Muscle layer of colon (tissue), 2 donors: ENCODE data around the gene PAXX.
A peak's percentile ranks its signal among the peaks of the same experiment; 100 is the strongest.

ENCODE experiments used
- H3K27ac ChIP-seq: one replicate; pipeline ENCODE4 v1.7.0; 2013; ENCODE audit warnings: low read depth, mild to moderate bottlenecking, low read length, moderate library complexity
- H3K27me3 ChIP-seq, 2 donors: one replicate each; pipeline ENCODE4 v1.7.0; 2013; ENCODE audit warnings: low read length in 2 of 2, mild to moderate bottlenecking in 2 of 2; ENCODE audit not compliant: insufficient read depth in 2 of 2, control insufficient read depth in 1 of 2
- H3K36me3 ChIP-seq: one replicate; pipeline ENCODE4 v1.7.0; 2013; ENCODE audit warnings: mild to moderate bottlenecking, low read length; ENCODE audit not compliant: insufficient read depth
- H3K4me1 ChIP-seq: one replicate; pipeline ENCODE4 v1.7.0; 2013; ENCODE audit warnings: mild to moderate bottlenecking, low read length; ENCODE audit not compliant: insufficient read depth
- H3K4me3 ChIP-seq, 2 donors: one replicate each; pipeline ENCODE4 v1.7.0; 2013; ENCODE audit warnings: low read length in 2 of 2, low read depth in 1 of 2, mild to moderate bottlenecking in 1 of 2, moderate library complexity in 1 of 2
- H3K9ac ChIP-seq: one replicate; pipeline ENCODE4 v1.7.0; 2013; ENCODE audit warnings: low read length
- H3K9me3 ChIP-seq: one replicate; pipeline ENCODE4 v1.7.0; 2013; ENCODE audit warnings: mild to moderate bottlenecking, low read length
- donor health status: abdominal sarcoma.
- donor health status: Adenocarcinoma of cecum.

The PAXX gene

GRCh38 chr9:136972743-136973142, 19.5 kb upstream of the PAXX start:
- Histone ChIP-seq H3K4me3 (no peak overlapping the region), H3K27ac (no peak overlapping the region), H3K4me1 (no peaks in the 10 kb centered on the region), H3K36me3 (no peaks in the 10 kb centered on the region), H3K27me3 (peaks cover 0 to 18% of the 10 kb centered on the region in 2 donors), H3K9ac (no peak overlapping the region), H3K9me3 (no peaks in the 10 kb centered on the region)

GRCh38 chr9:136973618-136974617, 18.3 kb upstream of the PAXX start:
- Histone ChIP-seq H3K4me1 (no peaks in the 10 kb centered on the region), H3K9ac (no peak overlapping the region), H3K36me3 (no peaks in the 10 kb centered on the region), H3K9me3 (no peaks in the 10 kb centered on the region), H3K27ac (no peak overlapping the region), H3K4me3 (no peak overlapping the region), H3K27me3 (peaks cover 0 to 21% of the 10 kb centered on the region in 2 donors)

- H3K27ac ChIP-seq, result no peak overlapping the region
- no peaks in the 10 kb centered on the region for H3K9me3 ChIP-seq
- no peaks in the 10 kb centered on the region for H3K4me1 ChIP-seq
- H3K27me3 ChIP-seq, result peaks cover 0 to 14% of the 10 kb centered on the region in 2 donors
- no peak overlapping the region for H3K9ac ChIP-seq
- H3K36me3 ChIP-seq, result no peaks in the 10 kb centered on the region
- no peak overlapping the region for H3K4me3 ChIP-seq
Measured at GRCh38 chr9:136974817-136975535, 17.2 kb upstream of the PAXX start.

- Histone ChIP-seq H3K9ac (no peak overlapping the region), H3K4me3 (no peak overlapping the region), H3K9me3 (no peaks in the 10 kb centered on the region), H3K4me1 (no peaks in the 10 kb centered on the region), H3K36me3 (no peaks in the 10 kb centered on the region), H3K27me3 (peaks cover 0 to 11% of the 10 kb centered on the region in 2 donors), H3K27ac (no peak overlapping the region)
Measured at GRCh38 chr9:136975644-136976043, 16.6 kb upstream of the PAXX start.

GRCh38 chr9:136977223-136977622, 15.0 kb upstream of the PAXX start, which contains the start of gene PTGDS:
PTGDS (plus strand) TSS chr9:136977504; CDS start chr9:136977579, 75 bp downstream.
- no peaks in the 10 kb centered on the region for H3K4me1 ChIP-seq
- peaks cover 0 to 11% of the 10 kb centered on the region in 2 donors for H3K27me3 ChIP-seq
- no peak within 1 kb of the TSS for H3K9ac ChIP-seq
- no peaks in the 10 kb centered on the region for H3K9me3 ChIP-seq
- peak within 1 kb of the TSS; percentile 20 to 38 for H3K4me3 ChIP-seq
- no peak within 1 kb of the TSS for H3K27ac ChIP-seq
- no peaks in the 10 kb centered on the region for H3K36me3 ChIP-seq

GRCh38 chr9:136977649-136978072, 14.6 kb upstream of the PAXX start:
- peak overlapping the region; percentile 20 to 38 for H3K4me3 ChIP-seq
- no peaks in the 10 kb centered on the region for H3K36me3 ChIP-seq
- peaks cover 0 to 13% of the 10 kb centered on the region in 2 donors for H3K27me3 ChIP-seq
- no peaks in the 10 kb centered on the region for H3K4me1 ChIP-seq
- H3K27ac ChIP-seq, result no peak overlapping the region
- H3K9ac ChIP-seq, result no peak overlapping the region
- H3K9me3 ChIP-seq, result no peaks in the 10 kb centered on the region

GRCh38 chr9:136978073-136978864, 14.0 kb upstream of the PAXX start:
- Histone ChIP-seq H3K36me3 (no peaks in the 10 kb centered on the region), H3K27me3 (peaks cover 0 to 18% of the 10 kb centered on the region in 2 donors), H3K4me1 (no peaks in the 10 kb centered on the region), H3K4me3 (peak overlapping the region; percentile 20 to 38), H3K27ac (no peak overlapping the region), H3K9me3 (no peaks in the 10 kb centered on the region), H3K9ac (no peak overlapping the region)

- no peak overlapping the region for H3K9ac ChIP-seq
- no peak overlapping the region for H3K27ac ChIP-seq
- no peaks in the 10 kb centered on the region for H3K4me1 ChIP-seq
- H3K9me3 ChIP-seq, result no peaks in the 10 kb centered on the region
- peaks cover 0 to 24% of the 10 kb centered on the region in 2 donors for H3K27me3 ChIP-seq
- H3K36me3 ChIP-seq, result no peaks in the 10 kb centered on the region
- no peak overlapping the region for H3K4me3 ChIP-seq
Measured at GRCh38 chr9:136978865-136979544, 13.2 kb upstream of the PAXX start.

GRCh38 chr9:136979769-136980587, 12.2 kb upstream of the PAXX start:
- H3K4me3 ChIP-seq, result no peak overlapping the region
- H3K27ac ChIP-seq, result no peak overlapping the region
- no peaks in the 10 kb centered on the region for H3K36me3 ChIP-seq
- no peak overlapping the region for H3K9ac ChIP-seq
- H3K4me1 ChIP-seq, result no peaks in the 10 kb centered on the region
- no peaks in the 10 kb centered on the region for H3K9me3 ChIP-seq
- H3K27me3 ChIP-seq, result peaks cover 0 to 34% of the 10 kb centered on the region in 2 donors
